VCaP (cell line): ENCODE measurements around the gene ATP1A2.

Experiments used
- H3K27ac ChIP-seq: fragments of 450-650 bp; 2 replicates; pipeline ENCODE4 v1.5.1; 2017
- CTCF ChIP-seq: fragments of 450-650 bp; conservative IDR thresholded peaks from 2 replicates; pipeline ENCODE4 v1.5.1; 2017; ENCODE audit warnings: mild to moderate bottlenecking, moderate library complexity

The ATP1A2 gene

GRCh38 chr1:160094291-160094625, 21.3 kb upstream of the ATP1A2 start:
- no peak for TF ChIP-seq CTCF
- H3K27ac ChIP-seq, result no peak overlapping the region

- no peak for TF ChIP-seq CTCF
- H3K27ac ChIP-seq, result no peak overlapping the region
Observed at GRCh38 chr1:160094806-160095205, 20.8 kb upstream of the ATP1A2 start.

- TF ChIP-seq CTCF, result no peak
Observed at GRCh38 chr1:160095382-160096105, 20.0 kb upstream of the ATP1A2 start.

DNA sequence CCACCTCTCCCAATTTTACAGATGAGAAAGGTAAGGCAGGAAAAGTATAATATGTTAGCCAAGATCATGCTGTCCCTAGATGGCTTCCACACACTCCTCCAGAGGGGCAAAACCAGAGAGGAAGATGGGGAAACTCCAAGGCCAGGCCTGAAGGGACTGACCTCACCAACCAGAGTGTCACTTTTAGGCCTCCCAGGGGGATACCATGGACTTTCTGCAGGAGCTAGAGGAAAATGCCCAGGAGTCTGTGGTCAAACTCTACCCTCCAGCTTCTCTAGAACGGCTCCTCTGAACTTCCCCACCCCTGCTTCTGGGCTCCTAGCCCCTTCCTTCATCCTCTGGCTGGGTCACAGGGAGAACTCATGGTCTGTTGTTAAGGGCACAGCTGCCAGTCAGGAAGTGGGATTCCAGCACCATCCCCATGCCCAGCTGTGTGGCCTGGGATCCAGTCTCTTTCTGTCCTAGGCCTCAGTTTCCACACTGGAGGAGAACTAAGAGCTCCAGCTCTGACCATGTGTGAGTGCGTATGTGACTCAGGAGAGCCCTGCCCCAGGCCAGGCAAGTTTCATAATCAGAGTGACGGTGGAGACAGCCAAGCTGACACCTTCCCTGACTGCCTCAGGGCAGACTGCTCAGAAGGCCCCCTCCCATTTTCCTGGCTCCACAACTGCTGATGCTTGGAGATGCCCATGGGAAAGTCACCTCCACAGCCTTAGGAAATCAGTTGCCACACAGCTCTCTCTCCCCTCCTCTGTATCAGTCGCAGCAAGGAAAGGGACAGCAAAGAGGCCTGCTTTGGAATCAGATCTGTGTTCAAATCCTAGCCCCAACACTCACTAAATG, 19.1 kb upstream of the ATP1A2 start:
- TF ChIP-seq CTCF, result no peak
- no peak overlapping the region; the same call in 1 of the 2 replicates for H3K27ac ChIP-seq

More at GRCh38 chr1:160095382-160096105, 20.0 kb upstream of the ATP1A2 start:
- no peak overlapping the region for H3K27ac ChIP-seq

GRCh38 chr1:160097151-160097910, 18.2 kb upstream of the ATP1A2 start:
- H3K27ac ChIP-seq, result peak overlapping the region; percentile 84
- TF ChIP-seq CTCF, result no peak

- no peak for TF ChIP-seq CTCF
- peak within 1 kb of the TSS; percentile 84 for H3K27ac ChIP-seq
Observed at GRCh38 chr1:160097911-160098851, 17.4 kb upstream of the ATP1A2 start, which contains the start of gene IGSF8. IGSF8 (minus strand) TSS chr1:160098619; CDS start chr1:160098472, 147 bp downstream.
